Stimulated activated CD8-positive, alpha-beta memory T cell treated with anti-CD3 and anti-CD28 coated beads, Interleukin-12 subunit alpha, Interleukin-12 subunit beta, amount 100 ng/mL, for 24 hours (primary cell): ENCODE results near the gene PDE8A.

Experiments used
- DNase-seq: peaks from one replicate; pipeline ENCODE4 v3.0.0-alpha.2; 2020; ENCODE audit errors: extremely low read depth

PDE8A gene

GRCh38 chr15:85125056-85125661 is 143.5 kb downstream of the PDE8A start:
- DNase-seq = no peak

GRCh38 chr15:85128621-85129020 is 147.0 kb downstream of the PDE8A start:
- no peak for DNase-seq

DNA sequence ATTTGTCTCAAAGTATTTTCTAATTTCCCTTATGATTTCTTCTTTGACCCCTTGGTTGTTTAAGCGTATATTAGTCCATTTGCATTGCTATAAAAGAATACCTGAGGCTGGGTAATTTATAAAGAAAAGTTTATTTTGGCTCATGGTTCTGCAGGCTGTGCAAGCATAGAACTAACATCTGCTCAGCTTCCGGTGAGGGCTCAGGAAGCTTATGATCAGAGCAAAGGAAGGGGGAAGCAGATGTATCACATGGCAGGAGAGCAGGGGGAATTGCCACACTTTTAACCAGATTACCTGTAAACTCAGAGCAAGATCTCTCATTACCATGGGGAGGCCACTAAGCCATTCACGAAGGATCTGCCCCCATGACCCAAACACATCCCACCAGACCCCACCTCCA is 148.2 kb downstream of the PDE8A start:
- no peak for DNase-seq

- DNase-seq = no peak
Measured at GRCh38 chr15:85131915-85132314, 150.3 kb downstream of the PDE8A start.

DNA sequence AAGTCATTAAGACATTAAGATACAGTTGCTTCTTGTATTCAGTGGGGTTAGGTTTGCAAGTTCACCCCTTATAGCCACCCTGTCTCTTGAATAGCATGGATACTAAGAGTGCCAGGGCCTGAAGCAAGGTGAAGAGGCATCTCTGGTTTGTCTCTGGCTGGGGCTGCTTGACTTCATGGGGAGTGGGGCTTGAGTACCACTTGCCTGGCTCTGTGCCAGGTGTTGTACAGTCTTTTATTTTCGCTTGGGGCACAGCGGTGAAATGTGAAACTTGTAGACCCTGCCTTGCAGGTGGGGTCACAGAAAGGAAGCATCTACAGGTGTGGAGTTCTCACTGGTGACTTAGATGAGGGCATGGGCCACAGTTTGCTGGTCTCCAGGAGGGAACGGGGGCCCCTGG is 152.1 kb downstream of the PDE8A start:
- DNase-seq = no peak

DNA sequence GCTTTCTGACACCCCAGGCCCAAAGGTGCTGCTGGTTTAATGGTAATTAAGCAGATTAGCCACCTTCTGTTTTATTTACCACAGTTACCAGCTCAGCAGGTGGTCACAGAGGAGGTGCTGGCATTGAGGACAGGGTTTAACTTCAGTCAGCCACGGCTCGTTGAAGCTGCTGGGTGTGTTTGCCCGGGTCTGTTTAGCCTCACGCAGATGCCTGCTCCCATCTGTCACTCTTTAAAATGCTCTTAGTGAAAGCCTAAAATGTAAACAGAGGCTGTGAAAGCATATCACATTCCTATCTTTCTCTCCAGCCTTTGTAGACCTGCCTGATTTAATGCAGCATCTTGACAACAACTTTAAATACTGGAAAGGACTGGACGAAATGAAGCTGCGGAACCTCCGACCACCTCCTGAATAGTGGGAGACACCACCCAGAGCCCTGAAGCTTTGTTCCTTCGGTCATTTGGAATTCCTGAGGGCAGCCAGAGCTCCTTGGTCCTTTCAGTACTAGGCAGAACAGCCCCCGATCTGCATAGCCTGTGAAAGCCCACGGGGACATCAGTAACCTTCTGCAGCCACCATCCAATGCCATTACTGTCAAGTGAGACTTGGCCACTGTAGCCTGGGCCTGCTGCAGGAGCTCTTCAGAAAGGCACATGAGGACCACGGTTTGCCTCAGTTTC is 156.0 kb downstream of the PDE8A start:
- no peak for DNase-seq

GRCh38 chr15:85139391-85139790 is 157.7 kb downstream of the PDE8A start:
- DNase-seq = no peak

DNA sequence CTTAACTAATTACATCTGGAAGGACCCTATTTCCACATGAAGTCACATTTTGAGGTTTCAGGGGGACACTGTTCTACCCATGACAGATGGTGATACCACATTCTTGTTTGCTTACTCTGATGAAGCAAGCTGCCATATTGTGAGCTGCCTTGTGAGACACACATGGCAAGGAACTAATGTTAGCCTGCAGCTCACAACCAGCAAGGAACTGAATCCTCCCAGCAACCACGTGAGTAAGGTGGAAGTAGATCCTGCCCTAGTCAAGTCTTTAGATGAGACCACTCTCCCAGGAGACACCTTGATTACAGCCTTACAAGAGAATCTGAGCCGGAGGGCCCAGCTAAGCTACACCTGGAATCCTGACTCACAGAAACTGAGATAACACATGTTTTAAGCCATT is 160.1 kb downstream of the PDE8A start:
- no peak for DNase-seq

- DNase-seq = no peak
Measured at GRCh38 chr15:85142312-85142711, 160.7 kb downstream of the PDE8A start.

DNA sequence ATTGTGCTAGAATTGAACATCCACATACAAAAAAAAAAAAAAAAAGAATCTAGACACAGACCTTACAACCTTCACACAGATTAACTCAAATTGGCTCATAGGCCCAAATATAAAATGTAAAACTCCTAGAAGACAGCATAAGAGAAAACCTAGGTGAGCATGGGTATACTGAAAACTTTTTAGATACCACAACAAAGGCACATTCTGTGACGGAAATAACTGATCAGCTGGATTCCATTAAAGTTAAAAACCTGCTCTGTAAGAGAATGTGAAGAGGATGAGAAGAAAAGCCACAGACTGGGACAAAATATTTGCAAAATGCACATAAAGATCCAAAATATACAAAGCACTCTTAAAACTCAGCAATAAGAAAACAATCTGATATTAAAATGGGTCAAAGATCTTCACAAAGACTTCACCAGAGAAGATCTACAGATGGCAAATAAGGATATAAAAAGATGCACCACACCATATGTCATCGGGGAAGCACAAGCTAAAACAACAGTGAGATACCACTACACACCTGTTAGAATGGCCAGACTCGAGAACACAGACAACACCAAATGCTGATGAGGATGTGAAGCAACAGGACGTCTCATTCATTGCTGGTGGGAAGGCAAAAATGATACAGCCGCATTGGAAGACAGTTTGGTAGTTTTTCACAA is 167.9 kb downstream of the PDE8A start:
- no peak for DNase-seq

DNA sequence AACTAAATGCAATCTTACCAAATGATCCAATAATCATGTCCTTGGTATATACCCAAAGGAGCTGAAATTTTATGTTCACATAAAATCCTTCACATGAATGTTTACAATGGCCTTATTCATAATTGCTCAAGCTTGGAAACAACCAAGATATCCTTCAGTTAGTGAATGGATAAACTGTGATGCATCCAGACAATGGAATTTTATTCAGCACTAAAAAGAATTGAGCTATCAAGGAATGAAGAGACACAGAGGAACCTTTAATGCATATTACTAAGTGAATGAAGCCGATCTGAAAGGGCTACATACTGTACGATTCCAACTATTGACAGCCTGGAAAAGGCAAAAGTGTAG is 168.4 kb downstream of the PDE8A start:
- no peak for DNase-seq

DNA sequence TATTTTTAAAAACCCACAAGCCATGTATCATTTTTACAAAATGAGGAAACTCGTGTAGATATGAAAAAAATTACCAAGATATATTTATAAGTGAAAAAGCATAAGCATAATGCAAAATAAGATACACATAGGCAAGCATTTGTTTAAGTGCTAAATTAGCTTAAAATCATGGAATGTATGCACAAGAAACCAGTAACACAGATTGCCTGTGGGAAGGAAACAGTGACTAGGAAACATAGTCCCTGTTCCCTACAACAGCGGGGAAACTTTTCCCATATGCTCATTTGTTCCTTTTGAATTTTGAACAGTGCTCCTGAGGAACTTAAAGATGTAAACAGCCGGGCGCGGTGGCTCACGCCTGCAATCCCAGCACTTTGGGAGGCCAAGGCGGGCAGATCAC is 169.5 kb downstream of the PDE8A start:
- no peak for DNase-seq

- no peak for DNase-seq
Measured at GRCh38 chr15:85151861-85152260, 170.2 kb downstream of the PDE8A start.

DNA sequence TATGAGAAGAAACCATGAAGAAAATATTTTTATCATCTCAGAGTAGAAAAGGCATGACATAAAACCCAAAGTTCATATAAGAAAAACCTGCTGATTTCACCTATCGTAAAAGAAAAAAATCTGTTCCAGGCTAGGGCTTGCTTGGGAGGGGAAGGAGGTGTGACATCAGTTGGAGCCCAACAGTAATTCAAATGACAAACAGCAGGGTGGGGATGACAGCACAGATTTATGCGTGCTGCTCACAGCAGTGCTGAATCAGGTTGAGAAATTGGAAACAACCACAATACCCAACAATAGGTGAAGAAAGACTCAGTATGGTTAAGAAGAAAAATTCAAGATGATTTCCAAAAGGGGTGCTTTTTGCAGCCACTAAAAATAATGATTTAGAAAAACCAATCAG is 172.4 kb downstream of the PDE8A start:
- DNase-seq = no peak

DNA sequence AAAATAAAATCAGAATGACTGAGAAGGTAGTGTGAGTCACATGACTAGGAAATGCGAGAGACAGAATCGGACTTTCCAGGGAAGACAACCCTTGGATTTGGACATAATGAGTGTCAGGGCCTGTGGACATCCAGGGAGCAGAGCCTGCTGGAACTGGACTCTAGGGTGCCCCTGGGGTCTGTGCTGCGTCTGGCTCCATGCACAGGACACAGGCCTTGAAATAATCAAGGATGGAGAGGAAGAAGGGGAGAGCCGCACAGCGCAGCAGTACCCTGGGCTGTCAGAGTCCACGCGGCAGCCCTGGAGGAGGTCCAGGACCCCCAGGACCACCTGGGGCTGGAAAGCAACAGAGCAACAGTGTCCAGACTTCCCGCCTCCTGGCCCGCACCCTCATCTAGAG is 173.7 kb downstream of the PDE8A start:
- DNase-seq = no peak

DNA sequence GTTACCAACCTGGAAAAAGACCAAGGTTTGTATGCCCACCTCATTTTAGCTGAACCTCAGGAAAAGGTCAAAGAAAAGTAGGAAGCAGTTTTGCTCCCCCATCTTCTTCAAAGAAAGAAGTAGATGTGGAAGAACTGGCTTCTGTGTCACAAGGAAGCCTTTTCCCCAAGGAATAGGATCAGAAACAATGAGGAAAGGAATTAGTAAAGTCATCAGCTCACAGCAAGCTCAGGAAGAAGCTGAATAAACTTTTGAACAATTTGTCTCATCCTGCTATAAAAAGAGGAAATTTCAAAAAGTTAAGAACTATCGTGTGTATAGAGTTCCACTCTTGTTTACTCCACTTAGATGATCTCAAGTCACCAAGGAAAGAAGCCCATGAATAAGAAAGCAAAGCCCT is 174.2 kb downstream of the PDE8A start:
- DNase-seq = no peak

DNA sequence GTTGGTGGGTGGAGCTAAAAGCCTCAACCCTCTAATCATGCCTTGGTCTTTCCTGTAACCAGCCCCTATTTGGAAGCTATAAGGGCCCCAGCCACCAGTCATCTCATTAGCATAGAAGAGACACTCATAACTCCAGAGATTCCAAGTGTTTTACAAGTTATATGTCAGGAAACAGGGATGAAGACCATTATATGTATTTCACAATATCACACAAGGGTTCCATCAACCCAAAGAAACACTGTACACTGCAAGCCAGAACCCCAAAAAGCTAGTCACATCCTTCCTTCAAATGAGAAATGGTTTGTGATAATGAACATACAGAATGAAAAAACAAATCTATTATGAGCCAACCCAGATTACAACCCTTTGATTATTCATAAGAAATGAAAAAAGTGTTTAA is 175.7 kb downstream of the PDE8A start:
- DNase-seq = no peak

DNA sequence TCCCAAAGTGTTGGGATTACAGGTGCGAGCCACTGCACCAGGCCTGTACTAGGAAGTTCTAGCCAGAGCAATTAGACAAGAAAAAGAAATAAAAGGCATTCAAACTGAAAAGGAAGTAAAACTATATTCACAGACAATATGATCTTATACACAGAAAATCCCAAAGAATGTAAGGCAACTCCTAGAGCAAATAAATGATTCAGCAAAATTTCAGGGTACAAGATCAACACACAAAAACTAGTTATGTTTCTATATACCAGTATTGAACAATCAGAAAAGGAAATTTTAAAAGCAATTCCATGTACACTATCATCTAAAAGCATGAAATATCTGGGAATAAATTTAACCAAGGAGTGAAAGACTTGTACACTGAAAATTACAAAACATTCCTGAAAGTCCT is 180.6 kb downstream of the PDE8A start:
- no peak for DNase-seq

- no peak for DNase-seq
Measured at GRCh38 chr15:85164841-85165466, 183.3 kb downstream of the PDE8A start.

DNA sequence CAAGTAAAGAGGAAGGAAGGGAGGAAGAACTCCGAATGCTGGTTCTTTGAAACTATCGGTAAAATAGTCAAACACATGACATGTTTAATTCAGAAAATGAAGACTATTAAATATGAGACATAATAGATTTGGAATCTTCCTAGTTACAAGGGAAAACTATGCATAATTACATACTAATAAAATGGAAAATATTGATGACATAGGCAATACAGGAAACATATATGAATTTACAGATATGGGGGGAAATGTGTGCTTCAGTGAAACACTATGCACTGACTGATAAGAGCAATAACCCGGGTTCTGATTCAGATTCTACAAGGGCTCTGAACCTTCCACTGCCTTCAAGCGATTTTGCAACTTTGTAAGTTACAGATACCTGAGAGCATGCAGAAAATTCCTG is 185.9 kb downstream of the PDE8A start:
- DNase-seq = no peak

DNA sequence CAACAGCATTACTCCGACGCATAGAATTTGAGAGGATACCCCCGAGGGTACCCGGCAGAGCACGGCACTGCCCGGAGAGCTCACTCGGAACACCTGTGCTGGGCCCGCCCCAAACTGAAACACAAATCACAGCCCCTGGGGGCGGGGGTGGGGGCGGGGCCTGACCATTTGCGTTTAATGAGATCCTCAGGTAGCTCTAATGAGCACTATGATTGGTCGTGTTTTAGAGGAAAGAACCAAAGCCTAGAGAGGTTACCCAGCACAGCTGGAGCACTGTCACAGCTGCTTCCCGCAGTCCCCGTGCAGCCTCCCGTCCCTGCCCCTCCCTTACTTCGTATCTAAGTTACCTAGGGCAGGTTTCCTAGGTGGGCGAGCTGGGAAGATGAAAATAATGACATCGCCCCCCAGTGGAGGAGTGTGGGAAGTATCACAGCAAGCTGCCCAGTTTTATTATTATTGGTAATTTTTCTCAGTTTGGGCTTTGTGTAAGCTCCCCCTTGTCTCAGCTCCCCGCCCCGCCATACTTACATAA is 187.1 kb downstream of the PDE8A start:
- DNase-seq = peak; percentile 1

DNA sequence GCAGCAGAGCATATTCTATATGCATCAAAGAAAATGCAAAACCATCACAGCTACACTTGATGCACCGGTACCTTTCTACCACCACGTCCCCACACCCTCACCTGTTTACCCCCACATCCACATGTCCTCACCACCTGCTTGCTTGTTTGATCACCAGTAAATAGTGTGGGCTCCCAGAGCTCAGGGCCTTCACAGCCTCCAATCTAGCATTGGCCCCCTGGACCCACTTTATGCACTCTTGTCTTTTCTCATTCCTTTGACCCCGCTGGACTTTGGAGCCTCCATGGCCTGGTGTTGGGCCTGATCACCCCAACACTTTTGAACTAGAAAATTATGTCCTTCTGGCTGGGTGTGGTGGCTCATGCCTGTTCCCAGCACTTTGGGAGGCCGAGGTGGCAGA is 190.1 kb downstream of the PDE8A start:
- DNase-seq = no peak
